ENCODE measurements around the gene EIF4ENIF1.

Gene EIF4ENIF1

GRCh38 chr22:31449506-31449905 lies 40.1 kb downstream of the EIF4ENIF1 start:
- Histone ChIP-seq H3K36me3 (ENCODE audit: low read length) (peaks cover 19% of the 10 kb centered on the region; the same call in 1 of the 2 replicates), H3K27ac (ENCODE audit: low read depth, low read length) (no peak overlapping the region), H3K4me3 (ENCODE audit: insufficient read depth, low read length, poor library complexity, severe bottlenecking) (no peak overlapping the region), H3K9ac (ENCODE audit: low read length) (no peak overlapping the region), H3K9me2 (replicated peaks; ENCODE audit: insufficient read depth, low read length) (no peaks in the 10 kb centered on the region), H3K79me2 (ENCODE audit: insufficient read depth, low read length) (no peaks in the 10 kb centered on the region), H3K27me3 (ENCODE audit: low read length) (no peaks in the 10 kb centered on the region), H3K4me2 (ENCODE audit: low read depth, low read length, poor library complexity, severe bottlenecking) (no peak overlapping the region), H4K20me1 (ENCODE audit: low read depth, low read length) (no peaks in the 10 kb centered on the region), H3K9me3 (ENCODE audit: insufficient read depth, low read length) (no peaks in the 10 kb centered on the region), H2AFZ (ENCODE audit: low read depth, low read length, severe bottlenecking) (no peak overlapping the region), H3F3A (ENCODE audit: insufficient read depth) (peaks cover 9% of the 10 kb centered on the region)
- TF ChIP-seq CTCF (IDR thresholded peaks at IDR 0.05; ENCODE audit: insufficient read depth, low read length, poor library complexity, severe bottlenecking) (no peak), EZH2phosphoT487 (conservative IDR thresholded peaks at IDR 0.05; ENCODE audit: low read length) (no peak)

GRCh38 chr22:31448382-31448781 lies 41.3 kb downstream of the EIF4ENIF1 start:
- no peaks in the 10 kb centered on the region for H3K27me3 ChIP-seq (ENCODE audit: low read length)
- H3K9me3 ChIP-seq (ENCODE audit: insufficient read depth, low read length), result no peaks in the 10 kb centered on the region
- H3K9me2 ChIP-seq (replicated peaks; ENCODE audit: insufficient read depth, low read length), result no peaks in the 10 kb centered on the region
- H3F3A ChIP-seq (ENCODE audit: insufficient read depth), result peaks cover 9% of the 10 kb centered on the region
- H3K27ac ChIP-seq (ENCODE audit: low read depth, low read length), result no peak overlapping the region
- peaks cover 13% of the 10 kb centered on the region; the same call in 1 of the 2 replicates for H3K36me3 ChIP-seq (ENCODE audit: low read length)
- H2AFZ ChIP-seq (ENCODE audit: low read depth, low read length, severe bottlenecking), result no peak overlapping the region
- no peaks in the 10 kb centered on the region for H4K20me1 ChIP-seq (ENCODE audit: low read depth, low read length)
- H3K9ac ChIP-seq (ENCODE audit: low read length), result no peak overlapping the region
- no peaks in the 10 kb centered on the region for H3K79me2 ChIP-seq (ENCODE audit: insufficient read depth, low read length)
- TF ChIP-seq EZH2phosphoT487 (conservative IDR thresholded peaks at IDR 0.05; ENCODE audit: low read length), result no peak
- no peak for TF ChIP-seq CTCF (IDR thresholded peaks at IDR 0.05; ENCODE audit: insufficient read depth, low read length, poor library complexity, severe bottlenecking)
- H3K4me3 ChIP-seq (ENCODE audit: insufficient read depth, low read length, poor library complexity, severe bottlenecking), result no peak overlapping the region
- H3K4me2 ChIP-seq (ENCODE audit: low read depth, low read length, poor library complexity, severe bottlenecking), result no peak overlapping the region

- Histone ChIP-seq H3K4me3 (ENCODE audit: insufficient read depth, low read length, poor library complexity, severe bottlenecking) (no peak overlapping the region), H3K9me3 (ENCODE audit: insufficient read depth, low read length) (no peaks in the 10 kb centered on the region), H3K9ac (ENCODE audit: low read length) (no peak overlapping the region), H3K9me2 (replicated peaks; ENCODE audit: insufficient read depth, low read length) (no peaks in the 10 kb centered on the region), H4K20me1 (ENCODE audit: low read depth, low read length) (no peaks in the 10 kb centered on the region), H3K27me3 (ENCODE audit: low read length) (no peaks in the 10 kb centered on the region), H3K27ac (ENCODE audit: low read depth, low read length) (no peak overlapping the region), H3K79me2 (ENCODE audit: insufficient read depth, low read length) (no peaks in the 10 kb centered on the region), H3K4me2 (ENCODE audit: low read depth, low read length, poor library complexity, severe bottlenecking) (no peak overlapping the region), H3F3A (ENCODE audit: insufficient read depth) (peaks cover 14% of the 10 kb centered on the region), H2AFZ (ENCODE audit: low read depth, low read length, severe bottlenecking) (no peak overlapping the region), H3K36me3 (ENCODE audit: low read length) (peaks cover 16% of the 10 kb centered on the region; the same call in 1 of the 2 replicates)
- TF ChIP-seq CTCF (IDR thresholded peaks at IDR 0.05; ENCODE audit: insufficient read depth, low read length, poor library complexity, severe bottlenecking), result no peak
- no peak for TF ChIP-seq EZH2phosphoT487 (conservative IDR thresholded peaks at IDR 0.05; ENCODE audit: low read length)
Measured at GRCh38 chr22:31447337-31447736, 42.3 kb downstream of the EIF4ENIF1 start.

All from SU-DHL-6 (cell line).